ENCODE measurements around the gene TRIM2. TPM values are rescaled to one million over a fixed set of nuclear protein-coding genes. Genes with fewer than 3 reads are reported as not detected.

Gene TRIM2
- total RNA-seq, 4 donors from 2014 or later = 25.7 to 55.9 (median 42.5) TPM

- no peak overlapping the region for H3K27ac ChIP-seq
- H3K9me3 ChIP-seq = no peaks in the 10 kb centered on the region
- no peaks in the 10 kb centered on the region for H3K27me3 ChIP-seq
- peaks cover 0 to 55% (median 0%) of the 10 kb centered on the region in 3 donors for H3K36me3 ChIP-seq
- no peak for DNase-seq (ENCODE audit: low spot score in 2 of 2)
- 76 to 82% methylated on average over 6 of the region's 6 CpGs for WGBS, 2 donors
- no peaks in the 10 kb centered on the region for H3K4me1 ChIP-seq
- TF ChIP-seq POLR2A (IDR thresholded peaks at IDR 0.05) (no peak), EP300 (IDR thresholded peaks at IDR 0.05) (no peak), CTCF (IDR thresholded peaks at IDR 0.05) (no peak)
- H3K4me3 ChIP-seq = no peak overlapping the region
These were observed 118.5 kb downstream of the TRIM2 start for GRCh38 chr4:153322791-153323190.

GRCh38 chr4:153324046-153324445 lies 119.8 kb downstream of the TRIM2 start:
- 90 to 92% methylated on average over 3 of the region's 3 CpGs for WGBS, 2 donors
- no peak for TF ChIP-seq POLR2A (IDR thresholded peaks at IDR 0.05)
- no peak for TF ChIP-seq EP300 (IDR thresholded peaks at IDR 0.05)
- TF ChIP-seq CTCF (IDR thresholded peaks at IDR 0.05) = no peak
- Histone ChIP-seq H3K9me3 (no peaks in the 10 kb centered on the region), H3K36me3 (peaks cover 0 to 56% (median 0%) of the 10 kb centered on the region in 3 donors), H3K4me1 (no peaks in the 10 kb centered on the region), H3K27ac (no peak overlapping the region), H3K27me3 (no peaks in the 10 kb centered on the region), H3K4me3 (no peak overlapping the region)
- no peak for DNase-seq (ENCODE audit: low spot score in 2 of 2)

GRCh38 chr4:153325558-153325957 lies 121.3 kb downstream of the TRIM2 start:
- Histone ChIP-seq H3K9me3 (no peaks in the 10 kb centered on the region), H3K36me3 (peaks cover 0 to 59% (median 0%) of the 10 kb centered on the region in 3 donors), H3K4me3 (no peak overlapping the region), H3K27me3 (no peaks in the 10 kb centered on the region), H3K27ac (no peak overlapping the region), H3K4me1 (no peaks in the 10 kb centered on the region)
- no peak for TF ChIP-seq EP300 (IDR thresholded peaks at IDR 0.05)
- TF ChIP-seq POLR2A (IDR thresholded peaks at IDR 0.05) = no peak
- TF ChIP-seq CTCF (IDR thresholded peaks at IDR 0.05) = no peak
- 90 to 94% methylated on average over 2 of the region's 2 CpGs for WGBS, 2 donors
- no peak for DNase-seq (ENCODE audit: low spot score in 2 of 2)

GRCh38 chr4:153326513-153326912 lies 122.3 kb downstream of the TRIM2 start:
- 92 to 95% methylated on average over 11 of the region's 11 CpGs for WGBS, 2 donors
- H3K9me3 ChIP-seq = no peaks in the 10 kb centered on the region
- H3K4me1 ChIP-seq = no peaks in the 10 kb centered on the region
- no peak for DNase-seq (ENCODE audit: low spot score in 2 of 2)
- TF ChIP-seq EP300 (IDR thresholded peaks at IDR 0.05) (no peak), POLR2A (IDR thresholded peaks at IDR 0.05) (no peak), CTCF (IDR thresholded peaks at IDR 0.05) (no peak)
- H3K27ac ChIP-seq = no peak overlapping the region
- H3K36me3 ChIP-seq = peaks cover 0 to 60% (median 0%) of the 10 kb centered on the region in 3 donors
- H3K27me3 ChIP-seq = no peaks in the 10 kb centered on the region
- no peak overlapping the region for H3K4me3 ChIP-seq

GRCh38 chr4:153327247-153327646 lies 123.0 kb downstream of the TRIM2 start:
- no peak overlapping the region for H3K4me3 ChIP-seq
- no peak for DNase-seq (ENCODE audit: low spot score in 2 of 2)
- H3K4me1 ChIP-seq = no peaks in the 10 kb centered on the region
- H3K27ac ChIP-seq = no peak overlapping the region
- WGBS, 2 donors = 81 to 82% methylated on average over 1 of the region's 1 CpG
- TF ChIP-seq CTCF (IDR thresholded peaks at IDR 0.05) = no peak
- TF ChIP-seq POLR2A (IDR thresholded peaks at IDR 0.05) = no peak
- no peak for TF ChIP-seq EP300 (IDR thresholded peaks at IDR 0.05)
- H3K27me3 ChIP-seq = no peaks in the 10 kb centered on the region
- no peaks in the 10 kb centered on the region for H3K9me3 ChIP-seq
- peaks cover 0 to 55% (median 0%) of the 10 kb centered on the region in 3 donors for H3K36me3 ChIP-seq

Measured in tibial nerve (tissue), 4 donors.